Panc1 (cell line): ENCODE measurements around the gene AKAP8L. TPM values are rescaled to one million over a fixed set of nuclear protein-coding genes. Genes with fewer than 3 reads are reported as not detected.

ENCODE experiments used
- ATAC-seq: fragments of 200-7000 bp; cut with Tn5 transposase; 2 replicates; pipeline ENCODE4 v1.9.1; 2020; ENCODE audit warnings: mild to moderate bottlenecking, moderate library complexity
- BruUV-seq: library from RNA; stranded (reverse); fragments of 400-500 nt; replicated peaks from 2 replicates; lab custom pipeline; 2021; lab: Mats Ljungman, UMichigan
- CTCF ChIA-PET: fragments of 300-600 bp; sonication (Branson Sonifier 250); formaldehyde crosslinking; loops from one replicate; lab custom pipeline; 2022; ENCODE audit warnings: antibody characterized with exemption; lab: Charles Lee
- POLR2A ChIA-PET: fragments of 300-600 bp; sonication (Branson Sonifier 250); formaldehyde crosslinking; loops from one replicate; lab custom pipeline; 2022; ENCODE audit warnings: antibody characterized with exemption; lab: Charles Lee
- DNase-seq: peaks from one replicate; pipeline ENCODE4 v3.0.0-alpha.2; 2010; ENCODE audit warnings: low read depth, low spot score
- H3K27ac ChIP-seq: 2 replicates; pipeline ENCODE4 v1.5.1; 2011; ENCODE audit warnings: mild to moderate bottlenecking, low read length, inconsistent platforms
- H3K27me3 ChIP-seq: fragments of 200-500 bp; sonication (Bioruptor generic); 2 replicates; pipeline ENCODE4 v1.6.0; 2014; ENCODE audit warnings: low read length, inconsistent platforms; ENCODE audit not compliant: control insufficient read depth, insufficient read depth
- H3K36me3 ChIP-seq: fragments of 200-500 bp; sonication (Bioruptor generic); 2 replicates; pipeline ENCODE4 v1.5.1; 2014; ENCODE audit warnings: inconsistent platforms, mild to moderate bottlenecking, low read length, moderate library complexity; ENCODE audit not compliant: control insufficient read depth, insufficient read depth
- H3K4me1 ChIP-seq: 2 replicates; pipeline ENCODE4 v1.5.1; 2011; ENCODE audit warnings: inconsistent platforms, mild to moderate bottlenecking, low read length, moderate library complexity; ENCODE audit not compliant: control insufficient read depth, insufficient read depth
- H3K4me3 ChIP-seq, 2 experiments: 2 replicates each; pipeline ENCODE4 v1.5.1; 2011 to 2012; ENCODE audit warnings: low read depth in 2 of 2, low read length in 2 of 2, mild to moderate bottlenecking in 2 of 2, inconsistent platforms in 1 of 2, moderate library complexity in 1 of 2
- H3K9me3 ChIP-seq: fragments of 200-500 bp; sonication (Bioruptor generic); 2 replicates; pipeline ENCODE4 v1.5.1; 2014; ENCODE audit warnings: low read depth, mild to moderate bottlenecking, inconsistent platforms, low read length, moderate library complexity; ENCODE audit not compliant: control insufficient read depth, insufficient read depth
- POLR2AphosphoS5 ChIP-seq: IDR thresholded peaks from 2 replicates; pipeline ENCODE4 v1.6.1; 2012; ENCODE audit warnings: mild to moderate bottlenecking, low read depth, low read length, moderate library complexity
- SIN3A ChIP-seq: IDR thresholded peaks from 2 replicates; pipeline ENCODE4 v1.6.1; 2012; ENCODE audit warnings: low read depth, mild to moderate bottlenecking, low read length, moderate library complexity, borderline replicate concordance; ENCODE audit not compliant: insufficient read depth
- TCF7L2 ChIP-seq: IDR thresholded peaks from 2 replicates; pipeline ENCODE4 v1.6.1; 2011; ENCODE audit warnings: mild to moderate bottlenecking, low read depth, low read length, inconsistent platforms
- in situ Hi-C: cut with HindIII; loops from 2 replicates; pipeline ENCODE4 v1.10.0; 2016; ENCODE audit warnings: low sequenced_read_pairs, low pct_unique_long_range_greater_than_20kb
- intact Hi-C: fragments of 100-400 bp; cut with micrococcal nuclease; formaldehyde crosslinking; loops from one replicate; pipeline ENCODE4 v1.10.0; 2022; ENCODE audit not compliant: unreplicated experiment
- total RNA-seq: library from RNA; stranded (reverse); gene quantifications from one replicate; pipeline ENCODE4 v1.2.1, GENCODE V29; 2021; ENCODE audit not compliant: unreplicated experiment
- TF ChIP-seq, protein P1 (sequence below): fragments of 450-650 bp; IDR thresholded peaks from 2 replicates; pipeline ENCODE4 v1.5.1; 2017; ENCODE audit warnings: mild to moderate bottlenecking
- TF ChIP-seq, protein P2 (sequence below), 2 experiments: IDR thresholded peaks; 2 replicates each; pipeline ENCODE4 v1.6.1; 2011 to 2012; ENCODE audit warnings: low read depth in 2 of 2, control low read depth in 1 of 2, low read length in 1 of 2, mild to moderate bottlenecking in 1 of 2, moderate library complexity in 1 of 2; ENCODE audit not compliant: insufficient read depth in 1 of 2

AKAP8L gene
- total RNA-seq, 1 experiment from 2014 or later, result 65.5 TPM

GRCh38 chr19:15421721-15422260 lies 3.0 kb upstream of the AKAP8L start:
- BruUV-seq, result no TSS peak
- Histone ChIP-seq H3K27me3 (no peaks in the 10 kb centered on the region), H3K36me3 (peaks cover 12% of the 10 kb centered on the region; the same call in 1 of the 2 replicates), H3K4me1 (peaks cover 10% of the 10 kb centered on the region), H3K27ac (no peak overlapping the region), H3K9me3 (no peaks in the 10 kb centered on the region), H3K4me3 (no peak overlapping the region)
- ChIA-PET CTCF (no interaction called here), POLR2A (no interaction called here)
- DNase-seq (no peak), ATAC-seq (no peak)
- in situ Hi-C loops (no loop called here), intact Hi-C loops (no loop called here)
- TF ChIP-seq POLR2AphosphoS5 (no peak), TCF7L2 (no peak), SIN3A (no peak)
- TF ChIP-seq, protein P1, sequence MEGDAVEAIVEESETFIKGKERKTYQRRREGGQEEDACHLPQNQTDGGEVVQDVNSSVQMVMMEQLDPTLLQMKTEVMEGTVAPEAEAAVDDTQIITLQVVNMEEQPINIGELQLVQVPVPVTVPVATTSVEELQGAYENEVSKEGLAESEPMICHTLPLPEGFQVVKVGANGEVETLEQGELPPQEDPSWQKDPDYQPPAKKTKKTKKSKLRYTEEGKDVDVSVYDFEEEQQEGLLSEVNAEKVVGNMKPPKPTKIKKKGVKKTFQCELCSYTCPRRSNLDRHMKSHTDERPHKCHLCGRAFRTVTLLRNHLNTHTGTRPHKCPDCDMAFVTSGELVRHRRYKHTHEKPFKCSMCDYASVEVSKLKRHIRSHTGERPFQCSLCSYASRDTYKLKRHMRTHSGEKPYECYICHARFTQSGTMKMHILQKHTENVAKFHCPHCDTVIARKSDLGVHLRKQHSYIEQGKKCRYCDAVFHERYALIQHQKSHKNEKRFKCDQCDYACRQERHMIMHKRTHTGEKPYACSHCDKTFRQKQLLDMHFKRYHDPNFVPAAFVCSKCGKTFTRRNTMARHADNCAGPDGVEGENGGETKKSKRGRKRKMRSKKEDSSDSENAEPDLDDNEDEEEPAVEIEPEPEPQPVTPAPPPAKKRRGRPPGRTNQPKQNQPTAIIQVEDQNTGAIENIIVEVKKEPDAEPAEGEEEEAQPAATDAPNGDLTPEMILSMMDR, result no peak
- TF ChIP-seq, protein P2, sequence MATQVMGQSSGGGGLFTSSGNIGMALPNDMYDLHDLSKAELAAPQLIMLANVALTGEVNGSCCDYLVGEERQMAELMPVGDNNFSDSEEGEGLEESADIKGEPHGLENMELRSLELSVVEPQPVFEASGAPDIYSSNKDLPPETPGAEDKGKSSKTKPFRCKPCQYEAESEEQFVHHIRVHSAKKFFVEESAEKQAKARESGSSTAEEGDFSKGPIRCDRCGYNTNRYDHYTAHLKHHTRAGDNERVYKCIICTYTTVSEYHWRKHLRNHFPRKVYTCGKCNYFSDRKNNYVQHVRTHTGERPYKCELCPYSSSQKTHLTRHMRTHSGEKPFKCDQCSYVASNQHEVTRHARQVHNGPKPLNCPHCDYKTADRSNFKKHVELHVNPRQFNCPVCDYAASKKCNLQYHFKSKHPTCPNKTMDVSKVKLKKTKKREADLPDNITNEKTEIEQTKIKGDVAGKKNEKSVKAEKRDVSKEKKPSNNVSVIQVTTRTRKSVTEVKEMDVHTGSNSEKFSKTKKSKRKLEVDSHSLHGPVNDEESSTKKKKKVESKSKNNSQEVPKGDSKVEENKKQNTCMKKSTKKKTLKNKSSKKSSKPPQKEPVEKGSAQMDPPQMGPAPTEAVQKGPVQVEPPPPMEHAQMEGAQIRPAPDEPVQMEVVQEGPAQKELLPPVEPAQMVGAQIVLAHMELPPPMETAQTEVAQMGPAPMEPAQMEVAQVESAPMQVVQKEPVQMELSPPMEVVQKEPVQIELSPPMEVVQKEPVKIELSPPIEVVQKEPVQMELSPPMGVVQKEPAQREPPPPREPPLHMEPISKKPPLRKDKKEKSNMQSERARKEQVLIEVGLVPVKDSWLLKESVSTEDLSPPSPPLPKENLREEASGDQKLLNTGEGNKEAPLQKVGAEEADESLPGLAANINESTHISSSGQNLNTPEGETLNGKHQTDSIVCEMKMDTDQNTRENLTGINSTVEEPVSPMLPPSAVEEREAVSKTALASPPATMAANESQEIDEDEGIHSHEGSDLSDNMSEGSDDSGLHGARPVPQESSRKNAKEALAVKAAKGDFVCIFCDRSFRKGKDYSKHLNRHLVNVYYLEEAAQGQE (IDR thresholded peaks at IDR 0.05; ENCODE audit: insufficient read depth in 1 of 2, low read depth in 2 of 2, low read length in 1 of 2), result no peak

DNA sequence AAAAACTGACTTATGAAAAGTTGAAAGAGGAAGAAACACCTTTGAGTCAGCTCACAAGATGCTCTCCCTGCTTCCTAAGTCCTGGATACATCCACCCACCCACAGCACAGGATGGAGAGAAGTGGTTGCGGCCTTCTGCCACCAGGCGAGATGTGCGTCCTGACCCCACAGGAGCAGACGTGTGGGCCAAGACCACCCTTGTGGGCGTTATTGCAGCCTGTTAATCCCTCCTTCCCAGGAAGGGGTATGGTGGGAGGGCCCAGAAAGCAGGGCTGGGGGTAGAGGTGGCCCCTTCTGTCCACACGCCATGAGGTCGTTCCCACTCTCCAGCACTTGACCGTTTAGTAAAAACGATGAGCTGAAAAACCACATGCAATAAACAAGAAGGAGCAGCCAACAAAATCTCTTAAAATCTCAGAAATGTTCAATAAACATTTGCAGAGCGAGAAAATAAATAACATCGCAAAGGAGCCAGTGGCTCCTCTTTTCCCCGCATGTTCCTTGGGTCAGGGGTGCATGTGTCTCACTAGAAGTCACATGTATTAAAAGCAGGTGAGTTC lies 2.4 kb upstream of the AKAP8L start:
- intact Hi-C loops, result no loop called here
- H3K36me3 ChIP-seq, result peaks cover 9% of the 10 kb centered on the region; the same call in 1 of the 2 replicates
- CTCF ChIA-PET, result no interaction called here

More for the DNA sequence above, 2.4 kb upstream of the AKAP8L start:
- peaks cover 13% of the 10 kb centered on the region for H3K4me1 ChIP-seq
- TF ChIP-seq, protein P2 (IDR thresholded peaks at IDR 0.05; ENCODE audit: insufficient read depth in 1 of 2, low read depth in 2 of 2, low read length in 1 of 2), result no peak
- TF ChIP-seq, protein P1, result no peak
- no peak for TF ChIP-seq POLR2AphosphoS5
- H3K9me3 ChIP-seq, result no peaks in the 10 kb centered on the region
- no TSS peak for BruUV-seq
- no peak overlapping the region for H3K4me3 ChIP-seq
- ATAC-seq (no peak), DNase-seq (no peak)
- in situ Hi-C loops, result no loop called here
- no peak overlapping the region for H3K27ac ChIP-seq
- H3K27me3 ChIP-seq, result no peaks in the 10 kb centered on the region
- POLR2A ChIA-PET, result no interaction called here
